NCI-H510A treated with DMSO at 0.1 percent for 48 hours (cell line): ENCODE data around the gene ARHGAP18.
A peak's percentile ranks its signal among the peaks of the same experiment; 100 is the strongest.

Experiments used
- DNase-seq: peaks from one replicate; lab custom pipeline; 2025; lab: John Stamatoyannopoulos, UW

ARHGAP18 gene, protein sequence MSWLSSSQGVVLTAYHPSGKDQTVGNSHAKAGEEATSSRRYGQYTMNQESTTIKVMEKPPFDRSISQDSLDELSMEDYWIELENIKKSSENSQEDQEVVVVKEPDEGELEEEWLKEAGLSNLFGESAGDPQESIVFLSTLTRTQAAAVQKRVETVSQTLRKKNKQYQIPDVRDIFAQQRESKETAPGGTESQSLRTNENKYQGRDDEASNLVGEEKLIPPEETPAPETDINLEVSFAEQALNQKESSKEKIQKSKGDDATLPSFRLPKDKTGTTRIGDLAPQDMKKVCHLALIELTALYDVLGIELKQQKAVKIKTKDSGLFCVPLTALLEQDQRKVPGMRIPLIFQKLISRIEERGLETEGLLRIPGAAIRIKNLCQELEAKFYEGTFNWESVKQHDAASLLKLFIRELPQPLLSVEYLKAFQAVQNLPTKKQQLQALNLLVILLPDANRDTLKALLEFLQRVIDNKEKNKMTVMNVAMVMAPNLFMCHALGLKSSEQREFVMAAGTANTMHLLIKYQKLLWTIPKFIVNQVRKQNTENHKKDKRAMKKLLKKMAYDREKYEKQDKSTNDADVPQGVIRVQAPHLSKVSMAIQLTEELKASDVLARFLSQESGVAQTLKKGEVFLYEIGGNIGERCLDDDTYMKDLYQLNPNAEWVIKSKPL

DNA sequence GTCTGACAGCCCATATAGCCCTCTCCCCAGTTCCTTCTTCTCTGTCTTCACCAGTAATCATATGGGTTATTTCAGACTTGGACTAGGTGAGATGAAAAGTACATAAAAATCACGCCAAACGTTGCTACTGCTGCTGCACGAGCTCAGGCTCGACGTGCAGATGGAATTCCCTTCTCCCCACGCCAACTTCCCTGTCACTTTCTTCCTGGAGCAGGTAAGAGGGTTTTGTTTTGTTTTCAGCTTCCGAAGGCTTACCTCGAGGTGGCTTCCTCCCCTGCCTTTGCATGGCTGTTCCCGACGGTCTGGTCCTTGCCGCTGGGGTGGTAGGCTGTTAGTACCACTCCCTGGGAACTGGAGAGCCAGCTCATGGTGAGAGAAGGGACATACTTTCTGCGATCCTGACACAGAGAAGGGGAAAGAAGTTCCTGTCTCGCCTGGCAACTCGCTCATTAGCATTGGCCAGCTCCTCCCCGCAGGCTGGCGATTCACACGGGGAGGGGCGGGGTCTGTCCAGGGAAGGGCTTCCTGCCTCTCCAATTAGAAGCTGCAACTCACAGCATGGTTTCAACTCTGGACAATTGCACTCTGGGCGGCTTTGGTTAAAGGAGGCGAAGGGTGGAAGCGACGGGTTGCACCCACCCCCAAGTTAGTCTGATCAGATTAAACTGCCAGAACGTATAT lies at the start of gene ARHGAP18:
ARHGAP18 (minus strand) TSS at position 409 of the 681 bp plus-strand sequence; CDS start at position 368, 41 bp downstream.
- DNase-seq = peak; percentile 66

- no peak for DNase-seq
Measured at GRCh38 chr6:129755787-129756186, 45.8 kb upstream of the ARHGAP18 start.

DNA sequence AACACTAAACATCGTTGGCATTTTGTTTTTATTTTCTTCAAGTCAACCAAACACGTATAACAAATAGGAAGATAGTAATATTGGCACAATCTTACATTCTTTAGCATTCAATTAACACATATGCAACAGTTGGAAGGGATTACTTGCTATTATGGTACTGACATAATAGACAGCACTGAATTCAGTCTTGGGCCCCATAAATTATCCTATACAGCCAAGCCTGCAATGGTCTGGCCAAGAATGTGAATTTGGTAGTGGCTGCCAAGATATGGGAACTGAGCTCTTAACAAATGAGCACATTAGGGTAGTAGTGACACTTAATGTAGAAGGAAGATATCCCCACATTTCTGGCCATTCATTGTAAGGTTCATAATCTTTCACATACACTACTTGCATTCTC lies 44.8 kb upstream of the ARHGAP18 start:
- no peak for DNase-seq

DNA sequence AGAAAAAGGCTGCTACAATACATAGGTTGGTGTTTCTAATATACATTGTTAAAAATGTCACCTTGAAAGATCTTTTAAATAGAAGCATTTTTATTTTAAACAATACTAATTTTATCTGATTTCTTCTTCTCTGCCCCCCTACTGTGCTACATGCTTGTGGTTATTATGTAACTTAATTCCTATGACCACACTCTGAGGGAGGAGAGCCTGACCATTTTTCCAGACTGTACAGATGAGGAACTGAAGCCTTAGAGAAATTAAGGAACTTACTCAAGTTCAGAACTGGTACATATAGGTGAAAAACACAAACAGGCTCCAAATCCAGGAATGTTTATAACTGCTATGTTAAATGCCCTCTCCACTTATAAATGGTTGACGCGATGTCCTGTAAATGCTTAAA lies 43.4 kb upstream of the ARHGAP18 start:
- DNase-seq = no peak

DNA sequence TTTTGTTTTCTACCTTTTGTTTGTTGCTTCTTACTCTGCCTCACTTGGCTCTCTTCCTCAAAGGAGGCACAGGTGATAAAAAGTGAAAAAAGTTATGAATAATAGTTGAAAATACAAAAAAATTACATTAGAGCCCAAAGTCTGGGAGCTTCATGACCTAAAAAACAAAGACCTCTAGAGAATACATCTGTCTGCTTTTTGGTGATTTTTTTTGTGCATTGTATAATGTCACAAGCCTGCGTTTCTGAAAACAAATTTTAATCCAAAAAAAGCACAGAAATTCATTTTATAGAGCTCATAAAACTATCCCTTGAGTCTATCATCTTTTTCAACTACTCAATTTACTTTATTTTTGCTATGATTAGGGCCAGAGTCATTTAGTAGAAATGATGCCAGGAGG lies 41.4 kb upstream of the ARHGAP18 start:
- no peak for DNase-seq

- DNase-seq = no peak
Measured at GRCh38 chr6:129750360-129750759, 40.4 kb upstream of the ARHGAP18 start.

- no peak for DNase-seq
Measured at GRCh38 chr6:129749749-129750120, 39.8 kb upstream of the ARHGAP18 start.

GRCh38 chr6:129748901-129749748 lies 39.1 kb upstream of the ARHGAP18 start:
- DNase-seq = no peak

DNA sequence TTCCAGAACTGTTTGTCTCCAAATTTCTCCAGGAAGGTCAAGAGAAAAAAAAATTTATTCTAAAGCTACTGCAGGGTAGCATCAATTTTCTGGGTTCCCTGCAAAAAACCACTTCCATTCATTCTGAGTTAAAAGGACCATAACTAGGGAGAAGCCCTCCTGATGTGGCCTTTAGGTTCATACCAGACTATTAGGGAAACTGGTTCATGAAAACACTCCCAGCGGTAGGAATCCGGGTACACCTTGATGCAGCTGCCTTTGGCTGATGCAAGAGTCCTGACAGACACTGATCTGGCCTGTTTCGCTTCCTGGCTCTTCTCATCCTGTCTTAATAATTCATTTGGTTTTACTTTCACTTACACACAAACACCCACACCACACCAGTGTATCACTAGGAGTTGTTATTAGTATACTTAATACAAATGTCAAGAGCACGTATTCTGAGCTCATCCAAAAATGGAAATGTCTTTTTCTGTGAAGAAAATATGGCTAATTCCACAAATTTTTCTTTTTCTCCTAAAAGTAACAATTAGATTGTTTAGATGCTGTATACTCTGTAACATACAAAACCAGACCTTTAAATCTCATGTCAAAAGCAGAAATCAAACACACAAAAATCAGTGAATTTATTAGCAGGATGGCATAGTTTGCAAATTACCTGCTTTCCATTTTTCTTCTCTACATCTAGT lies 38.4 kb upstream of the ARHGAP18 start:
- peak; percentile 41 for DNase-seq

DNA sequence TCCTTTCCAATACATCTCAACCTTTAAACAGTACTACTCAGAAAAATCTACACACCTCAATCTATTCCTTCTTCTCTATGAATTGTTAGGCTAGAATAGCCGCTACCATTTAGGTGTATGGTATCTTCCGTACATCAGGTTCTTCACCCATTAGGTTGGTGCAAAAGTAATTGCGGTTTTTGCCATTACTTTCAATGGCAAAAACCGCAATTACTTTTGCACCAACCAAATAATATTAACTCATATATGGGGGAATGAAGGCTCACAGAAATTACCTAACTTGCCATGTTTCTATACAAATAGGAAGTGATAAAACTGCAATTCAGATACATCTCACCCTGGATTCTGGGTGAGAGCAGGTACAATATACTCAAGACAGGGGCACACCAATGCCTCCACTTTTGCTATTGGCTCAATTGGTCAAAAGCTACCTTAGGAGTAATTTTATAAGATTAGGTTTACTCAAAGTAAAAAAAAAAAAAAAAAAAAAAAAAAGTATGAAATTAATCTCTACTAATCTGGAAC lies 37.7 kb upstream of the ARHGAP18 start:
- DNase-seq = no peak

DNA sequence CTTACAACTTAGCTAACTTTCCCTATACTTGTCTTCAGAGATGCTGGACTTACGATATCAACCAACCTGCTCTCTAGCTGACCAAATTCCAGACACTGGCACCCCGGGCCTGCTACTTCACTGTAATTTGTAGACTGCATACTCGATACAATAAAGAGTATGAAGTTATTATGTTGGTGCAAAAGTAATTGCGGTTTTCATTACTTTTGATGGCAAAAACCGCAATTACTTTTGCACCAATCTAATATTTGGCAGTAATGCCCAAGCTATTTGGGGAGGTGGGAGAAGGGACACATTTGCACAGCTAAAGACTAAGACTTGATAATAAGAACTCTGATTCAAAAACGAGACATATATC lies 34.9 kb upstream of the ARHGAP18 start:
- no peak for DNase-seq

- DNase-seq = peak; percentile 63
Measured at GRCh38 chr6:129744201-129744879, 34.4 kb upstream of the ARHGAP18 start.

DNA sequence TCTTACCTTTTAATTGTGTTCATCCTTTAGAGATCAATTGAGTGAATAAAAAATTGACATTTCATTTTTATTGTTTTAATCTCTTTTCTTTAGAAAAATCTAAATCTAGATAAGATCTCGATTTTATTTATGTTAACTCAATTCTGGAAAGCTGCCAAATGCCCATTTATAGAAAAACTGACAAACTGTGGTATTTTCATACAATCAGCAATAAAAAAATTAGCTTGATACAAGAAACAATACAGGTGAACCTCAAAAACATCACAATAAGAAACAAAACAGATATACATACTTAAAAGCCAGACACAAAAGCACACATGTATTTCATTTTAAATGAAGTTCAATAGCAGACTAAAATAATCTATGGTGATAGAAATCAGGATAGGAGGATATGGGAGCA lies 30.0 kb upstream of the ARHGAP18 start:
- no peak for DNase-seq

DNA sequence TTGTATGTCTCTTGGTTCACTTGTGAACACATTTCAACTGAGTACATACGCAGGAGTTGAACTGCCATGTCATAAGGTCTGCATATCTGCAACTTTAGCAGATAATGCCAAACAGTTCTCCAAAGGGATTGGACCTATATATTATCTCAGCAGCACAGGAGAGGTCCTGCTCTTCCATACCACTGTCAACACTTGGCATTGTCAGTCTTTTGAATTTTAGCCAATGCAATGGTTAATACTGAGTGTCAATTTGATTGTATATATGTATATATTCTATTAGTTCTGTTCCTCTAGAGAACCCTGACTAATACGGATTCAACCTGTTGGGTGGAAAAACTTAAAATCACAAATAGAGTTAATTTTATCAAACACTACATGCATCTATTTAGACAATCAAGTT lies 26.1 kb upstream of the ARHGAP18 start:
- DNase-seq = no peak

- no peak for DNase-seq
Measured at GRCh38 chr6:129733290-129733689, 23.3 kb upstream of the ARHGAP18 start.

GRCh38 chr6:129732542-129732941 lies 22.6 kb upstream of the ARHGAP18 start:
- no peak for DNase-seq

GRCh38 chr6:129732034-129732433 lies 22.1 kb upstream of the ARHGAP18 start:
- DNase-seq = no peak

GRCh38 chr6:129731428-129731827 lies 21.5 kb upstream of the ARHGAP18 start:
- no peak for DNase-seq

- peak; percentile 39 for DNase-seq
Measured at GRCh38 chr6:129730477-129731165, 20.6 kb upstream of the ARHGAP18 start.

DNA sequence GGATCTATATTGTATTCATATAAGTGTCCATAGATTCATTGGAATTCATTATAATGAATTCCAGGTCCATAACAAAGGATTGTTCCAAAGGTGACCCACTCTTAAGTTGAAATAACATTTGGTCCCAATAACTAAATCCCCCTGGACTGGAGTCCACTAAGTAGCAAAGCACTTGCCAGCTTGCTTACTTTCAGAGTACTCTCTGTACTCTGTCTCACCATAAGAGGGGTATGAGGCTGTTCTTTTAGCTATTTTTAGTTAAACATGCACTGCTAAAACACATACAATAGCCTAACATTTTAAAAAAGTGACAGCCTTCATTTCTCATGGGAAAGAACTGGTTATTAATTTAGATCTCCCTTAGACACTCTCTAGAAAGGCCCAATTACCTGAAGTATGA lies 16.7 kb upstream of the ARHGAP18 start:
- no peak for DNase-seq
